ENCODE data around the gene IL22RA2. TPM values are rescaled to one million over a fixed set of nuclear protein-coding genes. Genes with fewer than 3 reads are reported as not detected.
A peak's percentile ranks its signal among the peaks of the same experiment; 100 is the strongest.

IL22RA2 gene
- total RNA-seq, 1 donor from 2014 or later = not detected

DNA sequence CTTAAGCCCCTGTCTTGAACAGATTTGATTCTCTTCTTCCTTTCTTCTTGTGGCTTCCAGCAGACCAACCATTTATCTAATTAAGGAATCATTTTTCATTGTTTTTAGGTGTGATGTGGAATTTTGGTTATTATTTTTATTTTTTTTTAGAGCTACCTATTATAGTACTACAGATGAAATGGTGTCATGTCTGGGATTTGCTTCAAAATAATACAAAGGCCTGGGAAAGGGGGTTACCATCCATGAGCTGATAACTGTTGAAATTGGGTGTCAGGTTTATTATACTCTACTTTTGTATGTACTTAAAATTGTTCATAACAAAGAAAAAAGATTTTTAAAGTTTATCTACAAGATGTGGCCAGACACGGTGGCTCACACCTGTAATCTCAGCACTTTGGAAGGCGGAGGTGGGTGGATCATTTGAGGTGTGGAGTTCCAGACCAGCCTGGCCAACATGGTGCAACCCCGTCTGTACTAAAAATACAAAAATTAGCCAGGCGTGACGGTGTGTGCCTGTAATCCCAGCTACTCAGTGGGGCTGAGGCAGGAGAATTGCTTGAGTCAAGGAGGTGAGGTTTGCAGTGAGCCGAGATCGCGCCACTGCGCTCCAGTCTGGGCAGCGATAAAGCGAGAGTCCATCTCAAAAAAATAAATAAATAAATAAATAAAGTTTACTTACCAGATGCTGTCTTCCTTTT is 561 bp downstream of the IL22RA2 start:
- intact Hi-C loops (cut with DNase I) = no loop called here
- DNase-seq (ENCODE audit: missing footprints) (no peak), ATAC-seq (no peak)

DNA sequence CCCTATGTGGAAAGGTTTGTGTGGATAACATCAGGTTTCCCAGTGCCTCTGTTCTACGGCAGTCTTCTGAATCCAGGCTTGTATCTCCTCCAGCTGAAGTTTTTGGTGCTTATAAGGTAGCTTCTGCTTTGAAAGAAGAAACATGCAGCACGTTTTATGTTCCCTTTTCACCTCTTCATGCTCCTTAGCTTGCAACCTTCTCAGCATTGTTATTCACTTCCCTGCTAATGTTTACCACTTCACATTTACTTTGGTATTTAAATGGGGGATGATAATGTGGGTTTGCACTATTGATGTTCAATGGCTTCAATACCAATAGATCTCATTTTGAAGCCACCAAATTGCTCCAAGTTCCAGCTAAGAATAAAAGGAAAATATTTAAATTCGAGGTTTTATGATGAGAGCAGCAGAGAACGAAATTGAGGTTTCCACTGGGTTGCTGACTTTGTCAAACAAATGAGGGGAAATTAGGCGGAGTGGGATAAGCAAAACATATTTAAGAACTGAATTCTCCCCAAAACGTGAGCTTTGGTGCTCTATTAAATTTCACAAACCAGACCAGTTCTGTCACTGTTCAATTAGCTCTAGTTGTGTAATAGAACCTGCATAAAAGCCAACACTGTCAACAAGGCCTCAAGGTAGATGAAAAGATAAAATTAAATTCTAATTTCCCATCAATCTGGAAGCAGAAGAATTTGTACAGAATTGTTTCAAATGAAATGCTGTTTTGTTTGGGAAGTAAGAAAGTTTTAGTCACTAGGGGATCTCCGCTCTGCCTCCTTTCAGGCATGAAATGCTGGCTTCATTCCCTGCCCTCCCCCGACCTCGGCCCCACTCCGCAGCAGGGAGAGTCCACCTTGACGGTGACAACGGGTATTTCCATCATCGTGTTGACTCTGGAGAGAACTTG is 1.4 kb downstream of the IL22RA2 start:
- ATAC-seq = no peak
- no peak for DNase-seq (ENCODE audit: missing footprints)
- intact Hi-C loops (cut with DNase I) = no loop called here

DNA sequence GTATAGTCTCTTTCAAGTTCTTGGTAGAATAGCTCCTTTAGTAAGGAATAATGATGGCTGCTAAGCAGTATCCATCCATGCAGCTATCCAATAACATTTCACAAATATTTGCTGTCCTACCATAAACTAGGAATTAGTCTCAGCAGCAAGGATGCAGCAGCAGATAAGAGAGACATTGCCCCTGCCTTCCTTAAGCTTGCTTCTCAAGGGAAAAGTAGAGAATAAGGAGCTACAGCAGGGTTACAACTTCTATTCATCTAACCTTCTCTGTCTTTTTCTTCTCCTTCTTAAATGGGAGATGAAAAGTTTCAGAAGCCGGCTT is 2.4 kb downstream of the IL22RA2 start:
- no peak for ATAC-seq

DNA sequence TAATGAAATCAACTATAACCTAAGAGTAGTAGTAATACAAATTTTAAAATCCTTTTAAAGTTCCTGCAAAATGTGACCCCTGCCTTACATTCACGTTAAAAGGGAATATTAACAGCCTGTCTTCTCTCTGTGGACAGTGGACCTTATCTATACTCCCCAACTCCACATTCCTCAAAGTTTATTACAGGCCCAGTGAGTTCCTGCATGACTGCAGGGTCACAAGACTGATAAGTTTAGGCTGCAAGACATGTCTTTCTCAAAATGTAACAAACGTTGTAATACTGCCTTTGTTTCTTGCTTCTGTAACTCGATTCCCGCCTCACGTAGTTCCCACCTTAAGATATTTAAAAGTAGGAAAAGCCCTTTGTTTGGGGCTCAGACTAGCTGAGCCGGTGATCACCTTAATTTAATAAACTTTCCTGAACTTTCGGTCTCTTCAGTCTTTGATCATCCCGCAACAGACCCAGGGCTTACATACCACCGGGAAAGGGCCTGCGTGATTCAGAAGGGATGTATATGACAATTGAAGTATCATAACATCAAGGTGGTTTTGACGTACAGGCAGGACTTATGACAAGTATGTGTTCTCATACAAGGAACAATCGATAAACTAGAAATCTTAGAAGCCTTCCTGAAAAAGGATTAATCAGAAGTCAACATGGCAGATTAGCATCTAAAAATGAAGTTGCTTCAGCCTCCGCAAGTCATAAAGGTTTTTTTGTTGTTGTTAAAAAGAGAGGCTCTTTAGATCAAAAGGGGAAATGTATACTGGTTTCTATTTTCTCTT is 3.0 kb downstream of the IL22RA2 start:
- DNase-seq (ENCODE audit: missing footprints) (no peak), ATAC-seq (no peak)
- intact Hi-C loops (cut with DNase I) = no loop called here

More for the DNA sequence above, 2.4 kb downstream of the IL22RA2 start:
- intact Hi-C loops (cut with DNase I) = no loop called here
- no peak for DNase-seq (ENCODE audit: missing footprints)

GRCh38 chr6:137167702-137168377 is 5.6 kb downstream of the IL22RA2 start:
- DNase-seq (ENCODE audit: missing footprints) = no peak
- no peak for ATAC-seq
- intact Hi-C loops (cut with DNase I) = no loop called here

DNA sequence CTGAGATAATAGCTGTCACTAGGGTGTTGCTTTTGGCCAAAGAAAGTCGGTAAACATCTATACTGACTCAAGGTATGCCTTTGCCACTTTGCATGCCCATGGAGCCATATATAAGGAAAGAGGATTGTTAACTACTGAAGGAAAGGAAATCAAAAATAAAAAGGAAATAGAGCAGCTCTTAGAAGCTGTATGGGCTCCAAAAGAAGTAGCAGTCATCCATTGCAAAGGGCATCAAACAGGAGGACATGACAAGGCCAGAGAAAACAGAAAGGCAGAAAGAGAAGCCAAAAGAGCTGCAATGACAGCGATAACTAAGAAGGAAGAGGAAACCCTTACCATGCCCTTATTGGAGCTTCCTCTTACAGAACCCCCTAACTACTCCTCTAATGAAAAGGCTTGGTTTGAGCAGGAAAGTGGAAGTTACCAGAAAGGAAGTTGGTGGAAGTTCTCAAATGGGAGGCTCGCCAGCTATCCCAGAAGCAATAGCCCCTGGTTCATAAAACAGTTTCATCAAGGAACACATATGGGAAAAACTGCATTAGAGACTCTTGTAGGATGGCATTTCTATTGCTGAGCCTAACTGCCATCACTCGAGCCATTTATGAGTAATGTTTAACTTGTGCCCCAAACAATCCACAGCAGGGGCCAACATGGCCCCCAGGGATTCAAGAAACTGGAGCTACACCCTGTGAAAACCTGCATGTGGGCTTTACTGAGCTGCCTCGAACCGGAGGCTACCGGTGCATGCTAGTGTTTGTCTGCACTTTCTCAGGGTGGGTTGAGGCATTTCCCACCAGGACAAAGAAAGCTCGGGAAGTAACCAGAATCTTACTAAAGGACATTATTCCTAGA is 7.0 kb downstream of the IL22RA2 start:
- ATAC-seq (peak; percentile 28), DNase-seq (ENCODE audit: missing footprints) (no peak)
- intact Hi-C loops (cut with DNase I) = no loop called here

- intact Hi-C loops (cut with DNase I) = no loop called here
- ATAC-seq (no peak), DNase-seq (ENCODE audit: missing footprints) (no peak)
Measured at GRCh38 chr6:137165375-137166246, 7.8 kb downstream of the IL22RA2 start.

GRCh38 chr6:137163732-137164318 is 9.6 kb downstream of the IL22RA2 start:
- intact Hi-C loops (cut with DNase I) = loop anchor here (5.0 kb wide), 1 partner anchor 67 kb away; no protein-coding TSS in a partner anchor
- ATAC-seq (no peak), DNase-seq (ENCODE audit: missing footprints) (no peak)

GRCh38 chr6:137162692-137163306 is 10.6 kb downstream of the IL22RA2 start:
- DNase-seq (ENCODE audit: missing footprints) (no peak), ATAC-seq (no peak)
- intact Hi-C loops (cut with DNase I) = loop anchor here (5.0 kb wide), 1 partner anchor 65 kb away; no protein-coding TSS in a partner anchor

GRCh38 chr6:137161949-137162348 is 11.5 kb downstream of the IL22RA2 start:
- intact Hi-C loops (cut with DNase I) = loop anchor here (5.0 kb wide), 1 partner anchor 65 kb away; no protein-coding TSS in a partner anchor
- ATAC-seq = no peak
- no peak for DNase-seq (ENCODE audit: missing footprints)

DNA sequence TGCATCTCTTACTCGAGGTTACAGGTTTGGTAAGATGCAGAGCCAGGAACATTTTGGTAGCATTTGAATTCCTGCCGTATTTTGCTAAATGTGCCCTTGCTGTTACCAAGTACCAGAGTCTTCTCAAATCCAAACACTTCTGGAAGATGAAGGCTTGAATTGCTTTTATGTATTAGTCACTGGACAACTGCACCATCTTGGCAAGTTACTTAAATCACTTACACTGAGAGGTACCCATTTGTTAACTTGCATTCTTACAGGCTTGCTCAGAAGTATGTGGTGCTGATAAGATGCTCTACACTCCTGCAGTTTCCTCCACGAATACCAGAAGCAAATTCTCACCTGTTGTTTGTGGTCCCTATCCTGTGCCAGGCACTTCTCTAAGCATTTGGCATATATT is 12.7 kb downstream of the IL22RA2 start:
- intact Hi-C loops (cut with DNase I) = loop anchor here (5.0 kb wide), 1 partner anchor 63 kb away; no protein-coding TSS in a partner anchor
- DNase-seq (ENCODE audit: missing footprints) = no peak
- no peak for ATAC-seq

- ATAC-seq = no peak
- intact Hi-C loops (cut with DNase I) = loop anchor here (5.0 kb wide), 1 partner anchor 63 kb away; no protein-coding TSS in a partner anchor
- no peak for DNase-seq (ENCODE audit: missing footprints)
Measured at GRCh38 chr6:137159912-137160311, 13.5 kb downstream of the IL22RA2 start.

- ATAC-seq (no peak), DNase-seq (ENCODE audit: missing footprints) (no peak)
- intact Hi-C loops (cut with DNase I) = no loop called here
Measured at GRCh38 chr6:137157601-137158000, 15.8 kb downstream of the IL22RA2 start.

DNA sequence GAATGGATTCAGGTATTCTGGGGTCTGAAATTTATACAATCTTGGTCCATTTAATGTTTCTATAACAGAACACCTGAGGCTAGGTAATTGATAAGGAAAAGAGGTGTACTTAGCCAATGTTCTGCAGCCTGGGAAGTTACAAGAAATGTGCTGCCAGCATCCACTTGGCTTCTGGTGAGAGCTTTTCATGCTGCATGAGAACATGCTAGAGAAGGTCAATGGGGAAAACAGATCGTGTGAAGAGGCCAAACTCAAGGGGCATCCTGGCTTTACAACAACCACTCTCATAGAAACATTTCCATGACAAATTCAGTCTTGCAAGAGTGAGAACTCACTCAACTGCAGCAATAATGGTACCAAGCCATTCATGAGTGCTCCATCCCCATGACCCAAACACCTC is 16.8 kb downstream of the IL22RA2 start:
- ATAC-seq = no peak
- DNase-seq (ENCODE audit: missing footprints) = no peak
- intact Hi-C loops (cut with DNase I) = no loop called here

- DNase-seq (ENCODE audit: missing footprints) (no peak), ATAC-seq (no peak)
- intact Hi-C loops (cut with DNase I) = no loop called here
Measured at GRCh38 chr6:137155830-137156229, 17.6 kb downstream of the IL22RA2 start.

DNA sequence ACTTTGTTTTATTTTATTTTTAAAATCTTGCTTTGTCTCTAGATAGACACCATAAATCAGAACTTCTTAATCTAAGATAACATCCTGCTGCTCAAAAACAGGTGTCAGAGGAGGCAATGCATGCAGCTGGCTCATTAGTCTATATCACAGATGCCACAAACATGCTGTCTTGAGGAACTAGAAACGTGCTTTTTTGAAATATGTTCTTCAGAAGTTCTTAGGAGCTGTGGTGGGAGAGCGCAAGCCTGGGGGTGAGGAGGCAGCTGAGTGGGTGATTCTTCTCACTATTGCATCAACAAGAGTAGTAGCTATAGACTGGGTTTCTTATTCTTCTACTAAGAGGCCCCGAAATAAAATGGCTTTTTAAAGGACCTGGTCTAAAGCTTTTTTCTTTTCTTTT is 23.4 kb downstream of the IL22RA2 start:
- no peak for ATAC-seq
- DNase-seq (ENCODE audit: missing footprints) = no peak
- intact Hi-C loops (cut with DNase I) = no loop called here
